Femur (tissue), 1 donor: Measurements from ENCODE around the gene AFAP1.
A peak's percentile ranks its signal among the peaks of the same experiment; 100 is the strongest.

Source experiments
- DNase-seq: peaks from one replicate; pipeline ENCODE4 v3.0.0-alpha.2; 2017

AFAP1 gene

DNA sequence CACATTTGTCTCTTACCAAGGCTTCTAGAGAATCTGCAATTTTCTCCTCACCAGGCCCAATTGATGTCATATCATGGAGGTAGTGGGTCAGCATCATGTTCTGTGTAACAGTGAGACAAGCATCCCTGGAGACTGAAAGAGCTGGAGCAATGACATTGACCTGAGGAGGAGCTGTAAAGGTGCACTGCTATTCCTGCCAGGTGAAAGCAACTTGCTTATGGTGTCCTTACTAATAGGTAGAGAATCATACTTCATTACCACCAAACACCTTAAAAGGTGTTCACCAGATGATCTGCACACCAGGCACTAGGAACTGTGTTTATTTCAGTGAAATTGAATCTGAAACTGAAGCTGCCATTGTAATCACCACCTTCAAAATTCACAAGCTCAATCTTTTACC lies 188.7 kb downstream of the AFAP1 start:
- no peak for DNase-seq

GRCh38 chr4:7750523-7750922 lies 189.1 kb downstream of the AFAP1 start:
- DNase-seq, result peak; percentile 60

DNA sequence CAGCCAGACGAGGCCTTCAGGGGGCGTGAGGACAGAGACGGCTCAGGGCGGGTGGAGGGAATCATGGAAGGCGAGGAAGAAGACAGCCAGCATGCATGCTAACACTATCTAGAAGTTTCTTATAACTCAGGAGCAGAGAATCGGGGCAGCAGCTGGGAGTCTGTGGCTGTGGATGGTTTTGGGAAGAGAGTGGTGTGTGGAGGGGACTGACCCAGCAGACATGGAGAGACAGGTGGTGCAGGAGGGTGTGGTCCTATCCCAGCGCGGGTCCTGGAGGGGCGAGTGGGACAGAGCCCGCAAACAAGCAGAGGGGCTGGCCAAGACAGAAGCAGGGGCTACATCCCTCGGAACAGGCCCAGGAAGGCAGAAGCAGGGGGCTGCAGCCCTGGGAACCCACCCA lies 192.1 kb downstream of the AFAP1 start:
- DNase-seq, result no peak

DNA sequence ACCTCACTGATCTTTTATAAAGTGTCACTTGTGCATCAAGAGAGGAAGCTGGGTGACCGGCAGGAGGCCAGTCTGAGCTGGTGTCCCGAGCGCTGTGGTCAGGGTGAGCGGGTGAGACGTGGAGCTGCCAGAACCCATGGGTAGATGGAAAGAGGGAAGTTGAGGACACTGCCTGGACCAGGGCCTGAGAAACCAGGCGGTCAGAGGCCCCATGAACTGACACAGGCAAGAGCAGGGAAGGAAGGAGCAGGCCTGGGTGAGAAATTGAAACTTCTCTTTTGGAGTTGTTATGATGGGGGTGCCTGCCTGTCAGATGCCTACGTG lies 192.6 kb downstream of the AFAP1 start:
- DNase-seq, result no peak

GRCh38 chr4:7746351-7747061 lies 193.2 kb downstream of the AFAP1 start:
- DNase-seq, result no peak

- DNase-seq, result no peak
These were observed 194.3 kb downstream of the AFAP1 start for GRCh38 chr4:7745301-7745885.

DNA sequence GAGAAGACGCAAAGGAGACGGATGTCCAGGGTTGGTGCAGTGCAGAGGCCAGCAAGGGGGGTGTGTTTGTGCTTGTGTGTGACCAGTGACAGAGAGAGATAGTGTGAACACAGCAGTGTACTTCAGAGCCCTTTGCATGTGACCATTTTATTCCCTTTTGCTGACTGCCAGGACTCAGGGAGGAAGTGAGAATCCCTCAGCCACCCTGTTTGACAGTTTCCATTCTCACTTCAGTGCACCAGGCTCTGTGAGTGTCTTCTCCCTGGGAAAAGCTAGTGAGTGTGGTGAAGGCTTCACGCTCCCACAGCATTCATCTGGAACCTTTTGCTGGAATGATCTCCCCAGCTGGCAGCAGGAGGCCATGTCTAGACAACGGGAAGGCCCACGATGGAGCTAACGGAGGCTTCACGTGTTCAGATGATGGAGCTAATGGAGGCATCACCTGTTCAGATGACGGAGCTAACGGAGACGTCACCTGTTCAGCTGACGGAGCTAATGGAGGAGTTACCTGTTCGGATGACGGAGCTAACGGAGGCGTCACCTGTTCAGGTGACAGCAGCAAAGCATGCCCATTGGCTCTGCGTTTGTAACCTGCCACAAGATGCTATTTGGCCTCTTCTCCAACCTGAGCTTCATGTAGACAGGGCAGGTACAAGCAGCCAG lies 195.4 kb downstream of the AFAP1 start:
- DNase-seq, result no peak

GRCh38 chr4:7742807-7743280 lies 196.8 kb downstream of the AFAP1 start:
- no peak for DNase-seq

- DNase-seq, result no peak
These were observed 197.5 kb downstream of the AFAP1 start for GRCh38 chr4:7741946-7742806.

- no peak for DNase-seq
These were observed 198.7 kb downstream of the AFAP1 start for GRCh38 chr4:7740866-7741525.

DNA sequence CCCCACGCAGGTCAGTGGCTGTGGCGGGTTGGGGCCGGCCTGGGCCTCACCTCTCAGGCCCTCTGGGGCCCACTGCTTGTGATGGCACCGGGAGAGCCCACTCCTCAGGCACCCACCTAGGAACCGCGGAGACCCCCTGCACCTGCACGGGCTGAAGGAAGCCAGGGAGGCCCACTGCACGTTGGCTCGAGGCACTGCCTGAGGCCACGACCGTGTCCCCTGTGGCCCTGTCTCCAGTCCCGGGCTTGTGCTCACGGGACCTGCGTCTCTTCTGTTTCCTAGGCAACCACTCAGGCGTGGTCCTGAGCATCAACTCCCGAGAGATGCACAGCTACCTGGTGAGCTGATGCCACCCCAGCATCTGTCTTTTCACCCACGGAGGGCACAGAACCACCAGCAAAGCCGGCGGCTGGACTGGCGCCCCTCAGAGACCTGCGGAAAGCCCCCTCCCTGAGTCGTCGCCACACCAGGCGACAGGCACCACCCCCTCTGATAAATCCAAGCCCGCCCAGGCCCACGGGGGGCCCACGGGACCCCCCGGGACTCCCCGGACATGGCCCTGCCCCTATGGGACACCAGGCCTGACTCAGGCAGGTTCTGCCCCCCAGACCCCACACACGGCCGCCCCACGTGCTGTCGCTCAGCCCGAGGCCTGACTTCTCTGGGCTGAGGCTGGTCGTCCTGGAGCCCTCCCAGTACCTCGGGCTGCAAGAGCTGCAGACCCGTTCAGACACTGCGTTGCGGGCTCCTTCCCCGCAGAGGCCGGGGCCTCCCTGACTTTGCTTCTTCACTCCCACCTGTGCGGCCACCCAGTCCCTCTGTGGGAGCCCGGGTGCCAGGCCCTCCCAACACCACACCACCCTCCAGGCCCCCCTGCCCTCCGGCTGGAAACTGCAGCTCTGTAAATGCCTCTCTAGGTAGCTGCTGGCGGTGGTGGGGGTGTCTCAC lies 199.5 kb downstream of the AFAP1 start:
- no peak for DNase-seq

- DNase-seq, result no peak
These were observed 200.4 kb downstream of the AFAP1 start for GRCh38 chr4:7739077-7739917.

GRCh38 chr4:7738458-7739076 lies 201.1 kb downstream of the AFAP1 start:
- no peak for DNase-seq

- DNase-seq, result no peak
These were observed 201.8 kb downstream of the AFAP1 start for GRCh38 chr4:7737752-7738457.

GRCh38 chr4:7737268-7737645 lies 202.4 kb downstream of the AFAP1 start:
- no peak for DNase-seq

DNA sequence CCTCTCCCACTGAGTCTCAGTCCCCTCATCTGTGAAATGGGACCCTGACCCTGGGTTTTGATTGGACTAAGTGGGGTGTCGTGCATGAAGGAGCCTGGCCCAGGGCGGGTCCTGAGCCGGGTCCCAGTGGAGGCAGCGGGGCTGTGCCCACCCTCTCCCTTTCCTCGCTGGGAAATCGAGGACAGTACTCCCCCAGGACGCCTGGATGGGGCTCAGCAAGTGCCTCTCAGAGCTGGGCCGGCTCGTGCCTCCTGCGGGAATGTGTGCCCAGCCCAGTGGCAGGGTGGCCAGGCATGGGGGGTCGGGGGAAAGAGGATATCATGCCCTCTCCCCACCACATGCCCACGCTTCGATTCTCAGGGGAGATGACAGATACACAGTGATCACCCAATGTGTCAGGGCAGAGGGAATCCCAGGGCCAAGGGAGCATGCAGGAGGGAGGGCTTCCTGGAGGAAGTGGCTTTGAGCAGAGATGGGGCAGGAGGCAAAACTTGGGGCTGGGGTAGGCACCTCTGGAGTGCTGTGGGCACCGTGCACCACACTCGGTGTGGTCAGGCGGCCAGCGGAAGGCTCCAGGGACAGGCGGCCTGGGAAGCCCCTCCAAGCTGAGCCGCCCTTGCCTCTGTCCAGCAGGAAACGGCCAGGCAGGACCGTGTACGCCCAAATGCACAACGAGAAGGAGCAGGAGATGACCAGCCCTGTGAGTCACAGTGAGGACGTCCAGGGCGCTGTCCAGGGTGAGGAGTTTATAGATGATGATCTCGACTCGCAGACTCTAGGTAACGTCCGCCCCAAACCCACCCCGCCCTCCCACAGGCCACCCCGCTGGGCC lies 203.0 kb downstream of the AFAP1 start:
- DNase-seq, result no peak

DNA sequence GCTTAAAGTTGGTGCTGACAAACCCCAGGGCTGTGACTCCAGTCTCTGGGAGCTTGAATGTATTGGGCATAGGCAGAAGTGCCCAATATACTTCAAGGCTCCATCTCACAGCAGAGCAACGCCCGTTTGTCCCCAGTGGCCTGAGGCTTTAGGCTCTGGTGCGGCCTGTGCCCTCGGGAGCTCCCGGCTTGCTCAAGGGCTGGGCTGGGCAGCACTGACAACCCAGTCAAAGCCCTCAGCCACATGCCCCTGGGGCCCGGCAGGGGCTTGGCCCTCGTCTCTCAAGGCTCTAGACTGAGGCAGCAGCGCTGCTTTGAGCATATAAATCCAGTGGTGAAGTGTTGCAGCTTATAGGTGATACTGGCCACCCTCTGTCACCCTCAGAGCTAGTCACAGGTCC lies 203.7 kb downstream of the AFAP1 start:
- no peak for DNase-seq

GRCh38 chr4:7735395-7735794 lies 204.3 kb downstream of the AFAP1 start:
- no peak for DNase-seq
